K562 (cell line): ENCODE measurements around the gene OSTF1. TPM values are rescaled to one million over a fixed set of nuclear protein-coding genes. Genes with fewer than 3 reads are reported as not detected.

Experiments used
- BCOR ChIP-seq: fragments of 450-650 bp; IDR thresholded peaks from 2 replicates; pipeline ENCODE4 v1.6.1; 2016
- BHLHE40 ChIP-seq: IDR thresholded peaks from 2 replicates; pipeline ENCODE4 v1.6.1; 2011; ENCODE audit warnings: low read length, improper control_type of control experiment
- EP400 ChIP-seq: fragments of 450-650 bp; IDR thresholded peaks from 2 replicates; pipeline ENCODE4 v1.6.1; 2017; ENCODE audit warnings: antibody characterized with exemption, mild to moderate bottlenecking, moderate library complexity
- KAT7 ChIP-seq: sonication (generic); formaldehyde crosslinking; IDR thresholded peaks from 2 replicates; pipeline ENCODE4 v1.8.0; 2022; ENCODE audit warnings: missing genetic modification reagents, mild to moderate bottlenecking, borderline replicate concordance
- MEF2D ChIP-seq: conservative IDR thresholded peaks from 2 replicates; pipeline ENCODE4 v1.6.1; 2016; ENCODE audit warnings: low read depth, missing genetic modification characterization, missing compliant biosample characterization
- MIER1 ChIP-seq: fragments of 450-650 bp; IDR thresholded peaks from 2 replicates; pipeline ENCODE4 v1.6.1; 2016; ENCODE audit warnings: antibody characterized with exemption, mild to moderate bottlenecking, low read depth
- RAD51 ChIP-seq: fragments of 450-650 bp; IDR thresholded peaks from 2 replicates; pipeline ENCODE4 v1.7.1; 2016; ENCODE audit warnings: low read depth, mild to moderate bottlenecking, borderline replicate concordance
- ZEB2 ChIP-seq: fragments of 450-650 bp; IDR thresholded peaks from 2 replicates; pipeline ENCODE4 v1.6.1; 2016
- ZNF695 ChIP-seq: fragments of 450-650 bp; formaldehyde crosslinking; IDR thresholded peaks from 2 replicates; pipeline ENCODE4 v1.4.0; 2020; ENCODE audit warnings: mild to moderate bottlenecking, moderate library complexity
- ZNF696 ChIP-seq: fragments of 250-450 bp; sonication (Bioruptor Pico); conservative IDR thresholded peaks from 2 replicates; pipeline ENCODE4 v1.4.0; 2020; ENCODE audit warnings: mild to moderate bottlenecking, moderate library complexity
- polyA plus RNA-seq, 8 experiments: library from polyadenylated mRNA; depleted of rRNA in 4 of 8; stranded (reverse) in 5 of 8; unstranded in 3 of 8; fragments of >200 nt; fragmentation: Nextera tagmentation in 2 of 8; fragmentation: Illumina TruSeq in 1 of 8; extraction: Ambion mirVana in 2 of 8; extraction: Trizol in 1 of 8; gene quantifications; 2 replicates each; pipeline versions ENCODE4 v1.2.1 to v1.2.3, GENCODE V29; 2011 to 2014; ENCODE audit warnings: inconsistent platforms in 1 of 8, missing spikeins in 1 of 8
- total RNA-seq, 7 experiments: library from RNA; depleted of rRNA in 6 of 7; stranded (reverse); fragments of >200 nt in 6 of 7; fragmentation: Illumina TruSeq in 2 of 7; extraction: Trizol in 2 of 7; gene quantifications; 2 replicates each; pipeline versions ENCODE4 v1.2.1 to v1.2.3, GENCODE V29; 2011 to 2021; ENCODE audit warnings: low replicate concordance in 1 of 7
- TF ChIP-seq, protein P1 (sequence below), 2 experiments: fragments of 250-450 bp in 1 of 2; fragments of 450-650 bp in 1 of 2; sonication (Bioruptor Pico) in 1 of 2; IDR thresholded peaks; 2 replicates each; pipeline versions ENCODE4 v1.6.1 to v1.8.0; 2016 to 2021; ENCODE audit warnings: mild to moderate bottlenecking in 2 of 2, moderate library complexity in 2 of 2, missing compliant biosample characterization in 1 of 2, missing genetic modification characterization in 1 of 2
- TF ChIP-seq, protein P2 (sequence below): fragments of 200-600 bp; sonication (generic); IDR thresholded peaks from one replicate; pipeline ENCODE4 v1.6.1; 2012; ENCODE audit warnings: mild to moderate bottlenecking, low read depth, low read length, inconsistent platforms
- TF ChIP-seq, protein P3 (sequence below): sonication (generic); formaldehyde crosslinking; IDR thresholded peaks from 2 replicates; pipeline ENCODE4 v1.8.0; 2022; ENCODE audit warnings: mild to moderate bottlenecking, low read depth, missing genetic modification reagents

OSTF1 gene
- total and polyA plus RNA-seq, 9 of the 15 experiments (the other 6 are each of a cell fraction or from before 2014, with no cell fraction given), result 15.0 to 37.3 (median 23.0) TPM

DNA sequence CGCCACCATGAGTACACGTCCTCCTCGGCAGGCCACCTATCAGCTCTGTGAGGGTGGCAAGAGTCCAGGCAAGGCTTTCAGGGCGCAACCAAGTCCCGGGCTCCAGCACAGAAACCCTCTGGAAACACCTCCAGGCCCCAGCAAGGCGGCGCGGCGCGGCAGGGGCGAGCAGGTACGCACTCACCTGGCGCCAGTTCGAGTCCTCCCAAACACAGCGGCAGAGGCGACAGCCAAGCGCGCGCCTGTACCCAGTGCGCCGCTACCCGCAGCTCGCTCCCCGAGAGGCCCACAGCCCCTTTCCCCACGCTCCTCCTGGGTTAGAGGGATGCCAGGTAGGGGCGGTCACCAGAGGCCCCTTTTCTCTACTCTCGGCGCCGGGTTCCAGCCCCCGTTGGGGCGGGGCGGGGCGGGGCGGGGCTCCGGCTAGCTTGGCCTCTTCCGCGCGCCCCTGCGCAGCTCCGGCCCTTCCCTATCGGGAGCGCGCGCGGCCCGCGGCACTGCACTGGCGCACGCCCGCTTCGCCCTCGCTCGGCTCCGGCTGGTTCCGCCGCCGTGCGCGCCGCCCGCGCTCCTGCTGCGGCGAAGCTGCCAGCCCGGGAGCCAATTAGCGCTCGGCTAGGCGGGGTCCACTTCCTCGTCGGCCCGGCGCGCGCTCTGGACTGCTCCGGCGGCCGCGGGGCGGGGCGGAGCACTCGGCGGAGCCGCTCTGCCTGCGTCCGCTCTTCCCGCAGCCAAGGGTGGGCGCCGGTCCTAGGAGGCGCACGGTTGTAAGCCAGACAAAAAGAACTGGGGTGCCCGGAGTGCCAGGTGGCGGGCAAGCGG, at the start of gene OSTF1, which contains the start of gene NMRK1 (continued):
- TF ChIP-seq BHLHE40, result no peak
- no peak for TF ChIP-seq ZNF696
- TF ChIP-seq MEF2D (tag), result no peak
- no peak for TF ChIP-seq RAD51
- peak; percentile 87 for TF ChIP-seq ZEB2
- no peak for TF ChIP-seq KAT7 (CRISPR knock-in tag)
- TF ChIP-seq, protein P1, sequence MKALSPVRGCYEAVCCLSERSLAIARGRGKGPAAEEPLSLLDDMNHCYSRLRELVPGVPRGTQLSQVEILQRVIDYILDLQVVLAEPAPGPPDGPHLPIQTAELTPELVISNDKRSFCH (CRISPR knock-in tag; IDR thresholded peaks at IDR 0.05), result no peak
- TF ChIP-seq, protein P1 (tag; IDR thresholded peaks at IDR 0.05), result no peak
- TF ChIP-seq ZNF695, result no peak
- no peak for TF ChIP-seq EP400
- TF ChIP-seq, protein P2, sequence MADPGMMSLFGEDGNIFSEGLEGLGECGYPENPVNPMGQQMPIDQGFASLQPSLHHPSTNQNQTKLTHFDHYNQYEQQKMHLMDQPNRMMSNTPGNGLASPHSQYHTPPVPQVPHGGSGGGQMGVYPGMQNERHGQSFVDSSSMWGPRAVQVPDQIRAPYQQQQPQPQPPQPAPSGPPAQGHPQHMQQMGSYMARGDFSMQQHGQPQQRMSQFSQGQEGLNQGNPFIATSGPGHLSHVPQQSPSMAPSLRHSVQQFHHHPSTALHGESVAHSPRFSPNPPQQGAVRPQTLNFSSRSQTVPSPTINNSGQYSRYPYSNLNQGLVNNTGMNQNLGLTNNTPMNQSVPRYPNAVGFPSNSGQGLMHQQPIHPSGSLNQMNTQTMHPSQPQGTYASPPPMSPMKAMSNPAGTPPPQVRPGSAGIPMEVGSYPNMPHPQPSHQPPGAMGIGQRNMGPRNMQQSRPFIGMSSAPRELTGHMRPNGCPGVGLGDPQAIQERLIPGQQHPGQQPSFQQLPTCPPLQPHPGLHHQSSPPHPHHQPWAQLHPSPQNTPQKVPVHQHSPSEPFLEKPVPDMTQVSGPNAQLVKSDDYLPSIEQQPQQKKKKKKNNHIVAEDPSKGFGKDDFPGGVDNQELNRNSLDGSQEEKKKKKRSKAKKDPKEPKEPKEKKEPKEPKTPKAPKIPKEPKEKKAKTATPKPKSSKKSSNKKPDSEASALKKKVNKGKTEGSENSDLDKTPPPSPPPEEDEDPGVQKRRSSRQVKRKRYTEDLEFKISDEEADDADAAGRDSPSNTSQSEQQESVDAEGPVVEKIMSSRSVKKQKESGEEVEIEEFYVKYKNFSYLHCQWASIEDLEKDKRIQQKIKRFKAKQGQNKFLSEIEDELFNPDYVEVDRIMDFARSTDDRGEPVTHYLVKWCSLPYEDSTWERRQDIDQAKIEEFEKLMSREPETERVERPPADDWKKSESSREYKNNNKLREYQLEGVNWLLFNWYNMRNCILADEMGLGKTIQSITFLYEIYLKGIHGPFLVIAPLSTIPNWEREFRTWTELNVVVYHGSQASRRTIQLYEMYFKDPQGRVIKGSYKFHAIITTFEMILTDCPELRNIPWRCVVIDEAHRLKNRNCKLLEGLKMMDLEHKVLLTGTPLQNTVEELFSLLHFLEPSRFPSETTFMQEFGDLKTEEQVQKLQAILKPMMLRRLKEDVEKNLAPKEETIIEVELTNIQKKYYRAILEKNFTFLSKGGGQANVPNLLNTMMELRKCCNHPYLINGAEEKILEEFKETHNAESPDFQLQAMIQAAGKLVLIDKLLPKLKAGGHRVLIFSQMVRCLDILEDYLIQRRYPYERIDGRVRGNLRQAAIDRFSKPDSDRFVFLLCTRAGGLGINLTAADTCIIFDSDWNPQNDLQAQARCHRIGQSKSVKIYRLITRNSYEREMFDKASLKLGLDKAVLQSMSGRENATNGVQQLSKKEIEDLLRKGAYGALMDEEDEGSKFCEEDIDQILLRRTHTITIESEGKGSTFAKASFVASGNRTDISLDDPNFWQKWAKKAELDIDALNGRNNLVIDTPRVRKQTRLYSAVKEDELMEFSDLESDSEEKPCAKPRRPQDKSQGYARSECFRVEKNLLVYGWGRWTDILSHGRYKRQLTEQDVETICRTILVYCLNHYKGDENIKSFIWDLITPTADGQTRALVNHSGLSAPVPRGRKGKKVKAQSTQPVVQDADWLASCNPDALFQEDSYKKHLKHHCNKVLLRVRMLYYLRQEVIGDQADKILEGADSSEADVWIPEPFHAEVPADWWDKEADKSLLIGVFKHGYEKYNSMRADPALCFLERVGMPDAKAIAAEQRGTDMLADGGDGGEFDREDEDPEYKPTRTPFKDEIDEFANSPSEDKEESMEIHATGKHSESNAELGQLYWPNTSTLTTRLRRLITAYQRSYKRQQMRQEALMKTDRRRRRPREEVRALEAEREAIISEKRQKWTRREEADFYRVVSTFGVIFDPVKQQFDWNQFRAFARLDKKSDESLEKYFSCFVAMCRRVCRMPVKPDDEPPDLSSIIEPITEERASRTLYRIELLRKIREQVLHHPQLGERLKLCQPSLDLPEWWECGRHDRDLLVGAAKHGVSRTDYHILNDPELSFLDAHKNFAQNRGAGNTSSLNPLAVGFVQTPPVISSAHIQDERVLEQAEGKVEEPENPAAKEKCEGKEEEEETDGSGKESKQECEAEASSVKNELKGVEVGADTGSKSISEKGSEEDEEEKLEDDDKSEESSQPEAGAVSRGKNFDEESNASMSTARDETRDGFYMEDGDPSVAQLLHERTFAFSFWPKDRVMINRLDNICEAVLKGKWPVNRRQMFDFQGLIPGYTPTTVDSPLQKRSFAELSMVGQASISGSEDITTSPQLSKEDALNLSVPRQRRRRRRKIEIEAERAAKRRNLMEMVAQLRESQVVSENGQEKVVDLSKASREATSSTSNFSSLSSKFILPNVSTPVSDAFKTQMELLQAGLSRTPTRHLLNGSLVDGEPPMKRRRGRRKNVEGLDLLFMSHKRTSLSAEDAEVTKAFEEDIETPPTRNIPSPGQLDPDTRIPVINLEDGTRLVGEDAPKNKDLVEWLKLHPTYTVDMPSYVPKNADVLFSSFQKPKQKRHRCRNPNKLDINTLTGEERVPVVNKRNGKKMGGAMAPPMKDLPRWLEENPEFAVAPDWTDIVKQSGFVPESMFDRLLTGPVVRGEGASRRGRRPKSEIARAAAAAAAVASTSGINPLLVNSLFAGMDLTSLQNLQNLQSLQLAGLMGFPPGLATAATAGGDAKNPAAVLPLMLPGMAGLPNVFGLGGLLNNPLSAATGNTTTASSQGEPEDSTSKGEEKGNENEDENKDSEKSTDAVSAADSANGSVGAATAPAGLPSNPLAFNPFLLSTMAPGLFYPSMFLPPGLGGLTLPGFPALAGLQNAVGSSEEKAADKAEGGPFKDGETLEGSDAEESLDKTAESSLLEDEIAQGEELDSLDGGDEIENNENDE, result no peak
- TF ChIP-seq, protein P3, sequence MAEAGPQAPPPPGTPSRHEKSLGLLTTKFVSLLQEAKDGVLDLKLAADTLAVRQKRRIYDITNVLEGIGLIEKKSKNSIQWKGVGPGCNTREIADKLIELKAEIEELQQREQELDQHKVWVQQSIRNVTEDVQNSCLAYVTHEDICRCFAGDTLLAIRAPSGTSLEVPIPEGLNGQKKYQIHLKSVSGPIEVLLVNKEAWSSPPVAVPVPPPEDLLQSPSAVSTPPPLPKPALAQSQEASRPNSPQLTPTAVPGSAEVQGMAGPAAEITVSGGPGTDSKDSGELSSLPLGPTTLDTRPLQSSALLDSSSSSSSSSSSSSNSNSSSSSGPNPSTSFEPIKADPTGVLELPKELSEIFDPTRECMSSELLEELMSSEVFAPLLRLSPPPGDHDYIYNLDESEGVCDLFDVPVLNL (CRISPR knock-in tag), result no peak
- no peak for TF ChIP-seq MIER1
- no peak for TF ChIP-seq BCOR
